Stimulated activated CD4-positive, alpha-beta T cell treated with anti-CD3 and anti-CD28 coated beads, Interleukin-4, amount 100 ng/mL, for 24 hours (primary cell): ENCODE results near the gene GCSH.

ENCODE experiments used
- DNase-seq: peaks from one replicate; pipeline ENCODE4 v3.0.0-alpha.2; 2020

The GCSH gene

DNA sequence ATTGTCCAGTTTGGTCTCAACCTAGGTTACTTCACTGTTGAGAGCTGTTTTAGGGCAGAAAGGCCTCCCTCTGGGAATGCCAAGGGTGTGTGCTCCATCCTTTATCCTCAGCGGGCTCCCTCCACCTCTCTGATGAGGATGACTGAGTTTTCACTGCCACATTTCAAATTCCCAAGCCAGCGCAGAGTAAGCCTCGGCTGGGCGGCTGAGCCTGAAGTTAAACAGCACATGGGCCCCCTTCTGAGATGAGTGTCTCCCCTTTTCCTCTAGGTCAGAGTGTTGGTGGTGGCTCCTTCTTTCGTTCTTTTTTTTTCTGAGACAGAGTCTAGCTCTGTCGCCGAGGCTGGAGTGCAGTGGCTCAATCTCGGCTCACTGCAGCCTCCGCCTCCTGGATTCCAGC lies 5.5 kb upstream of the GCSH start:
- DNase-seq = no peak

DNA sequence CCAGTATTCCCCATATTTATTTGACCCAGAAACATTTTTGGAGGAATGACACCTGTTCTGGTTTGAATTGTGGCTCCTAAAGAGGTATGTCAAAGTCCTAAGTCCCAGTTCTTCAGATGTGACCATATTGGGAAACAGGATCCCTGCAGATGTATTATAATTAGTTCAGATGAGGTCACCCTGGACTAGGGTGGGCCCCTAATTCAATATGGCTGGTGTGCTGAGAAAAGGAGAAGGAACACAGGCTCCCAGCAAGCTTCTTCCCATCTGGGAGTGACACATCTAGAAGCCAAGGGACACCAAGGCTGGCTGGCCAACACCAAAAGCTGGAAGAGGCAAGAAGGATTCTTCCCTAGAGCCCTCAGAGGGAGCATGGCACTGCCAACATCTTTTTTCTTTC lies 3.8 kb upstream of the GCSH start:
- DNase-seq = no peak

DNA sequence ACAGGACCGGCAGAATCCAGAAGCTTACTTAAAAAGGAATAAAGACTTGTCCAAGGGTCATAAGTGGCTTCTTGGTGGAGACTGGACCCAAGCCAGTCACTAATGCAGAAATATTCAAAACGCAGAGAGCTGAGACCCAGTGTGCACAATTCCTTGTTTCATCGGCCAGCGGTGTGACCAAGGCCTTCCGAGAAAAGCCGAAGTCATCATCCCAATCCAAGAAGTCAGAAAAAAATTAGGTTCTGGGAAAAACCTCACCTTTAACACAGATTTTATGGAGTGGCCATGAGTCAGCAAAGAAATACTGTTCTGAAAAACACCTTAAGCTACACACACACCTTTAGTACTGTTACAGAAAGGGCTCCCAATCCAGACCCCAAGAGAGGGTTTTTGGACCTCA lies 1.0 kb upstream of the GCSH start:
- DNase-seq = no peak

DNA sequence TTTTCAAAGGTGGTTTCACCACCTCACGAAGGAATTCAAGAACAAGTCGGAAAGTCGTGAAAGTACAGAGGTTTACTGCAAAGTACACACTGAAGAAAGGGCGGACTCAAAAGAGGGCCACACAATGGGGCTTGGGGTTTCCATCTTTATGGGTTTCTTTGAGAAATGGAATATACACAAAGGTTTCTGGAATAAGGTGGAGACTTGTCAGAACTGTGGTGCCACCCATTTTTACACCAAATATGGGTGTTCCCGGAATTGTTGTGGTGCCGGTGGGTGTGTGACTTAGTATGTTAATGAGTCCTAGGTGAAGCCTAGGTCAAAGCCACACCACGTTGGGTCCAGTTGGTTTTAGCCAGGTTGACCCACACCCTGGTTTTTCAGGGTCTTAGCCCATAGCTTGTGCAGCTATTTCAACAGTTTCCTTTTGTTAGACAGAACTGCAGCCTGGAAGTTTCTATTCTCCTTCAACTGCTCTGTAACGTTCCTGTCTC lies 567 bp upstream of the GCSH start:
- DNase-seq = peak; percentile 8

GRCh38 chr16:81095653-81095952 lies 592 bp downstream of the GCSH start:
- DNase-seq = no peak

- no peak for DNase-seq
Observed at GRCh38 chr16:81094771-81095251, 1.4 kb downstream of the GCSH start.

DNA sequence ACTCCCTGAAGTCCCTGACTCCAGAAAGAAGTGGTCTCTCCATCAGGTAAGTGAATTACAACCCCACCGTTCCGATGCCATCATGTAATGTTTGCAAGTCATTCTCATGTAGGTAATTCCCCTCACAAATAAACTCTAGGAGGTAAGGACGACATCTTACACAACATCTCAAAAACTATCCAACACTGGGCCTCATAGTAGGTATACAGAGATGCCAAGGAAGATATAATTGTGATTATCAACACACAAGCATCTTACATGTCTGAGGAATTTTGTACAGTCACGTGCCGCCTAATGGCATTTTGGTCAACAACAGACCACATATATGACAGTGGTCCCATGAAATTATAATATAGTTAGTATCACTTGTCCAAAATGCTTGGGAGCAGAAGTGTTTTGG lies 7.4 kb downstream of the GCSH start:
- DNase-seq = no peak

DNA sequence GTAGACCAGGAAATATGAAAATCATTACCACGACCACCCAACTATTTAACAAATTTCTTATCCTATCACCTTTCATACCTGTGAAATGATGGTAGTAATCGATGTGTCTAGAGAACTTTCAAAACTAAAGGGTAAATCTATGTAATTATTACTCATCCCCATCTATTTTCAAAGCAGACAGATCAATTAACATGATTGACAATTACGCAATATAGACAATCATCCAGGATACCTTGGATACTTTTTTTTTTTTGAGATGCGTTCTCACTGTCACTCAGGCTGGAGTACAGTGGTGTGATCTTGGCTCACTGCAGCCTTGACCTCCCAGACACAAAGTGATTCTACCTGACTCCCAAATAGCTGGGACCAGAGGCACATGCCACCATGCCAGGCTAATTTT lies 15.2 kb downstream of the GCSH start:
- no peak for DNase-seq

DNA sequence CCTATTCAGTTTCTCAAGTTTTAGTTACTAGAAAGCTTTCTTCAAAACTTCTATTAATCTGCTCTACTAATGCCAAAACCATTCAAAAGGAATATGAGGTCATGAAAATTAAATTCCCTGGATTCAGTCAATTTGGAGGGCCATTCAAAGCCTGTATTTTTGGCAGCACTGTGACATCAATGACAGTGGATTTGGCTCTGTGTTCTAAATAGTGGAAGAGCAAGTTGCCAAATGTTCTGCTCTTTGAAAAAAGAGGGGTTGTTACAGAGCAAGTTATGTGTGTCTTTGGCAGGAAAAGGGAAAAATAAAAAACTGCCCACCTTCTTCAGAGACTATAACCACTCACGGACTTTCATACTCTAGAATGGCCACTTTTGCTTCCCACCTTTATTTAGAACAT lies 16.0 kb downstream of the GCSH start:
- DNase-seq = no peak

- DNase-seq = peak; percentile 98
Observed at GRCh38 chr16:81077076-81077940, 18.9 kb downstream of the GCSH start, which contains the start of gene C16orf46. TSS of gene C16orf46 (minus strand) at chr16:81077238. CDS start at chr16:81063955, 13,283 bp downstream.

GRCh38 chr16:81076566-81077075 lies 19.6 kb downstream of the GCSH start:
- peak; percentile 92 for DNase-seq

DNA sequence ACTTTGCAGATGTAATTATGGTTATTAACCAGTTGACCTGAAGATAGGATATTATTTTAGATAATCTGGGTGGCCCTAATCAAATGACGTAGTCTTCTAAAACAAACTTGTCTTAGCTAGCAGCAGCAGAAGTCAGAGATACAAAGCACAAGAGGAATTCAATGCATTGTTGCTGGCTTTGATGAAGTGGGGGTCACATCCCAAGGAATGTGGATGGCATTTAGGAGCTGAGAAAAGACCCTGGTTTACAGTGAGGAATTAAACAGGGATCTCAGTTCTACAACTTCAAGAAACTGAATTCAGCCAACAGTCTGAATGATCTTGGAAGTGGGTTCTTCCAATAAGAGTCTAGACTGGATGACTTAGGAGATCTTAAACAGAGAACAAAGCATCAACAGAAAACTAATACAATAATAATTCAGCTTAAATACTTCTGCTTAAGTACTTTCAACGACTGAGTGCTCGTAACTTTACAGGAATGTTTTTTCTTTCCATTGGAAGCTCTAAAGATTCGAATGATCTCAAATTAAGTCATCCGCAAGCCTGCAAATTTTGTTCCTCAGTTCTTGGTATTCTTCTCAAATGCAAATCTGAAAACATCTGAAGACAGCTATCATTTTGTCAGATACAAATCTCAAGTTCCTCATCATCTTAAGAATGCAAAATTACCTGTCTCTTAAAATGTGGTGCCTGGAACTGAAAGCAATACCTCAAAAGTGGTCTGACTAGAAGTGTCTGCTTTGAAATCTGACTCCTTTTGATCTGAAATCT lies 22.4 kb downstream of the GCSH start:
- DNase-seq = no peak

- DNase-seq = no peak
Observed at GRCh38 chr16:81071805-81072204, 24.4 kb downstream of the GCSH start.

DNA sequence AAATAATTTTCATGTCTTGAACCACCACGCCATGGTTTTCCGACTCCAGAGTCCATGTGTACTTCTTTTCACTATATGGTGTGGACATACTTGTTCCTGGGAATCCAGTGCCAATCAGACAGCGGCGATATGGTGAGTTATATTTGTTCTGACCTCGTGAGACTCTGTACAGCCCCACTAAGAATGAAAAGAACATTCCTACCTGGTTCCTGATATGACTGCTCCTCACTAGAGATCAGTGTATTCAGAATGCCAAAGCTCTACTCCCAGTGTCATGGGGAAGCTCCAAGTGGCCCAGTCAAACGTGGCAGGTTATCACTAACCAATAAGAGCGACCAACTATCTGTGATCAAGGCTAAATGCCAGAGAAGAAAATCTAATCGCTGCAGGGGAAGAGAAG lies 25.2 kb downstream of the GCSH start:
- no peak for DNase-seq

DNA sequence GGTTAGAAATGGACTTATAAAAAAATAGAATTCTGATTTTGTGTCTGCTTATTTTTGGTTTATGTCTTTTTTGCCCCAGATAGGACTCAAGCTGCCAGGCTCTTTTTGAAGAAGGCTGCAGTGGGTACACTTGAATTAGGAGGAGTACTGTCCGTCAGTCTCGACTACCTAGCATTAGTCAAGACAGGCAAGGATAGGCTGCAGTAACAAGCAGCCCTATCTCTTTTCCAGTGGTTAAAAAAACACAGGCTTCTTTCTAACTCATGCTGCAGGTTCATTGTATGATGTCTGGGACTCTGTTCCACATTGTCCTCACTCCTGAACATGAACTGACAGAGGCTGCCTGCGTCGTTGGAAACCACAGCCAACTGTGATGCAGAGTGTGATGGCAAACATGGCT lies 27.1 kb downstream of the GCSH start:
- DNase-seq = no peak

DNA sequence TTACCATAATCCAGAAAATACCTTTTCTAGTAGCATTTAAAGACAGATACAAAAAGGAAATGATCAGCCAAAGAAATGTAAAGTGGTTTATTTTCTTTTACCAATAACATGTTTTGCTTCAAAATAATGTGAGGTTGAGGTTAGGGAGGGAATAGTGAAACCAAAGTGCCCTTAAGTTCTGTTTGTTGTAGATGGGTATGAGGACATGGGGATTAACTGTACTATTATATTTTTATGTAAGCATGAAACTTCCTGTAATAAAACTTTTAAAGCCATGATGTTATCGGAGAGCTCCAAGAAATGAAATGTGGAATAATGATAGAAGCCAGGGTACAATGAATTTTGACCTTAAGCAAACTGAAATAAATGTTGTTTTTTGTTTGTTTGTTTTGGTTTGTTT lies 29.0 kb downstream of the GCSH start:
- DNase-seq = no peak

GRCh38 chr16:81066681-81067080 lies 29.5 kb downstream of the GCSH start:
- DNase-seq = no peak

DNA sequence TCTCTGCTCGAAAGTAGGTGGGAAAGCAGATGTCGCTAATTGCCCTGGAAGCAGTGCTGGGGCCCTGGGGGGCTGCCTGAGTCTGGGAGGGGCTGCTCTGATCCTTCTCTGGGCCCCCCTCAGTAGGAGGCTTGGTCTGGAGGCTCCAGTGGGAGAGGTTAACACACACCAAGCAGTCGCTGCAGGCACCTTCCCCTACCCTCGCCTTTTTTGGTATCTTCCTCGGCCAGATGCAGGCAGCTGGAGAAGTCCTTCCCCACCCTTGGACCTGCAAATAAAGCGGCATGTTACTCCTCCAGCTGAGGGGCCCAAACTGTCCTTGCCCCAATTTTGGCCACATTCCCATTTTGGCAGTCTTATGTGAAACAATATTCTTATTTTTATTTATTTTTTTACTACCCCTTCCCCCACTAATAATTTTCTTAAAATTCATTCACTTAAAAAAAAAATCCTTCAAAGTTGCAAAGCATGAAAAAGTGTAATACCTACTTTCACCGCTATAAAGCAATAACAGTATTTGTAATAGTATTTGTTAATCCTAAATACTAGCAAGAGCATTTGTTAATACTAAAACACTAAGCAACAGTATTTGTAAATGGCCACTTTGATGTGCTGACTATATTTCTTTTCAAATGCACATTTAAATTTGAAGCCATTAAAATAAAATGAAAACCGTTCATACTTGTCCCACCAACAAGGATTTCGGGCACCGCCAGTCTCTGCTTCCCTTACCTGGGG lies 34.2 kb downstream of the GCSH start:
- DNase-seq = no peak

DNA sequence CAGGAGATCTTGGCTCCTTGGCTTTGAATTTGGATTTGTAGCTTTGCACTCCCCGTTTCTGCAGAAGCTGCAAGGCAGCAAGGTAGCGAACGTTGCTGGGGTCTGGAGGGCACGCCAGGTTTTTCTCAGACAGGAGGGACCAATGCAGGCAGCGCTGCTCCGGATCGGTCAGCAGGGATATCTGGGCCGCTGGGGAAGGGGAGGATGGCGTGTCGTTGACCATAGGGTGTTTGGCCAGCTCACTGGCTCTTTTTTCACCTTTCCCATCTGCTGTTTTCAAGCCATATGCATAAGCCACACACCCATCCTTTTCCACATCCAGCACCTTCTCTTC lies 34.9 kb downstream of the GCSH start:
- DNase-seq = no peak

DNA sequence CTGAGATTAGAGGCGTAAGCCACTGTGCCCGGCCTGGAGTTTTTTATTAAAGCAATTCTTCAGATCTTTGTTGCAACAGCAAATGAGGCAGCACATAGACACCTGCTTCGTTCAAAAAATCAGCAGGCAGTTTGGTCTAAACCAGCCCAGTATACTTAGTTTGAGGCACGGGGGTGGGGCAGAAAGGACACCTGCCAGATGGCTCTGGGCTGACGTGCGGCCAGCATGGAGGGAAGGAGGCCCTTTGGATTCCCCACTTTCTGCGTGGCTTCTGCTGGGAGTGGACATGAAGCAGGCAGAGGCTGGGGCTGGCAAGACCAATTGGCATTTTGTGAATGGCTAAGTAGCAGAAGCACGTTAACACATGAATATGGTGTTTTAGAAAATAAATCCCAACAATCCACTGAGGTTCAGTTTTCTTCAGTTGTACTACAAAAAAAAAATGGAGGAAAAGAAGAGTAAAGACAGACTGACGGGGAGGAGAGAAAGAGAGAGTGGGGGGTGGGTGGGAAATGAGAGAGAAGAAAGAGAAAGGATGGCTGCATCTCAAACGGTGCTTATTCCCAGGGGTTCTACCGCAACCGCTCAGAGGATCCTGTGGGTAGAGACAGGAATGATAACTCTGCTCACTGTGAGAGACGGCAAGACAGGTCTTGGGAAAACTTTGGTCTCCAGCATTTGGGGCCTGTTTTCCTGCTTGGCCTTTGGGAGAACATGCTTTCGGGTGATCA lies 35.5 kb downstream of the GCSH start:
- DNase-seq = no peak

DNA sequence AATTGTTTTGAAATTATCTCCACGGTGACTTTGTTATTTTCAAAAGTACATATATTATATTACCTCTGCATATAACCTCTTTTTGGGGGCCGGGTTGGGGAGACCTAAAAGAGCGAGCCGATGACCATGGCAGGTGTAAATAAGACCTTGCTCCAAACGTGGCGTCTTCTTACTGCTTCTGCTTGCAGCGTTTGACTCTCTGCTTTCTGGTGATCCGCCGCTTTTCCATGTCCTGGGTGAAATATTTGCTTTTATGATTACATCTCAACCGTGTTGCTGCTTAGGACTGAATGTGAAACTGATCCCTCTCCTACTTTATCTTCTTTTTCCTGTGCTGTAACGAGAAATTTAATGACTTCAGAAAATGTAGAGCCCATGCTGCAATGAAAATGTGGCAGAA lies 42.4 kb downstream of the GCSH start:
- DNase-seq = no peak

- no peak for DNase-seq
Observed at GRCh38 chr16:81042821-81043220, 53.4 kb downstream of the GCSH start.

DNA sequence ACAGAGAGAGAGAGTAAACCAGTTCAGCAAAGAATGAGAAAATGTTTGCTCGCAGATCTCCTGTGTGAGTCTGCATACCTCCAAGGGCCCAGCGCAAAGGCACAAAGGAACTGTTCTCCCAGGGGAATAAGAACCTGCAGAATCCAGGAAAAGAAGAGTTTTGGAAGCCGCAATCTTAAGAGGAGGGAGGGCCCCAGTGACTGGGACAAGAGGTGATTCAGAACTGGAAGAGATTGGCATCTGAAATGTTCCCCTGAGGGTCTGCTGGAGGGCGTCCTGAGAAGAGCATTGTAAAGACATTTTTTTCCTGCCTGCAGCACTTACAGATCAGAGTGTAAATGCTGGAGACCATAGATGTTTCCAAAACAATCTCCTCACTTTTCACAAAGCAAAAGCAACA lies 54.5 kb downstream of the GCSH start:
- DNase-seq = no peak
